WTC11 (cell line): ENCODE data around the gene SRPRB. TPM values are rescaled to one million over a fixed set of nuclear protein-coding genes. Genes with fewer than 3 reads are reported as not detected.

Experiments
- ATAC-seq: fragments of 200-7000 bp; cut with Tn5 transposase; 2 replicates; pipeline ENCODE4 v1.10.0; 2021; ENCODE audit warnings: mild to moderate bottlenecking, moderate library complexity
- CTCF ChIA-PET: fragments of 300-600 bp; sonication (Branson Sonifier 250); formaldehyde crosslinking; loops from one replicate; lab custom pipeline; 2021; ENCODE audit warnings: antibody characterized with exemption; lab: Charles Lee
- POLR2A ChIA-PET: fragments of 350-600 bp; sonication (Branson Sonifier 250); formaldehyde crosslinking; loops from one replicate; lab custom pipeline; 2021; ENCODE audit warnings: antibody characterized with exemption; lab: Charles Lee
- DNase-seq: peaks from one replicate; pipeline ENCODE4 v3.0.0; 2021; ENCODE audit warnings: low spot score
- H3K27ac Mint-ChIP-seq: 2 replicates; pipeline ENCODE4 v1.8.0; 2021; ENCODE audit warnings: mixed read lengths
- H3K27me3 Mint-ChIP-seq: 2 replicates; pipeline ENCODE4 v1.8.0; 2021; ENCODE audit warnings: low read depth, mild to moderate bottlenecking, moderate library complexity, mixed read lengths
- H3K36me3 Mint-ChIP-seq: 2 replicates; pipeline ENCODE4 v1.8.0; 2021; ENCODE audit warnings: mixed read lengths
- H3K4me1 Mint-ChIP-seq: 2 replicates; pipeline ENCODE4 v1.8.0; 2022; ENCODE audit warnings: mixed read lengths
- H3K4me3 Mint-ChIP-seq: 2 replicates; pipeline ENCODE4 v1.8.0; 2021; ENCODE audit warnings: mild to moderate bottlenecking, moderate library complexity, mixed read lengths
- H3K9me3 Mint-ChIP-seq: 2 replicates; pipeline ENCODE4 v1.8.0; 2021; ENCODE audit warnings: mixed read lengths
- ATF6 ChIP-seq: sonication (generic); formaldehyde crosslinking; IDR thresholded peaks from 2 replicates; pipeline ENCODE4 v1.8.1; 2023; ENCODE audit warnings: mild to moderate bottlenecking, missing genetic modification reagents
- CREB1 ChIP-seq: sonication (generic); formaldehyde crosslinking; IDR thresholded peaks from 2 replicates; pipeline ENCODE4 v1.8.0; 2023; ENCODE audit warnings: mild to moderate bottlenecking, missing genetic modification reagents
- ERG ChIP-seq: fragments of 250-450 bp; sonication (Bioruptor Pico); IDR thresholded peaks from 2 replicates; pipeline ENCODE4 v1.8.0; 2021; ENCODE audit warnings: mild to moderate bottlenecking
- GRHL2 ChIP-seq: fragments of 250-450 bp; sonication (Bioruptor Pico); IDR thresholded peaks from 2 replicates; pipeline ENCODE4 v1.8.0; 2022; ENCODE audit warnings: mild to moderate bottlenecking, moderate library complexity; ENCODE audit not compliant: insufficient replicate concordance, severe bottlenecking
- GTF2I ChIP-seq: fragments of 250-450 bp; sonication (Bioruptor Pico); conservative IDR thresholded peaks from 2 replicates; pipeline ENCODE4 v1.4.0; 2021; ENCODE audit warnings: mild to moderate bottlenecking
- NFE2L1 ChIP-seq: sonication (generic); formaldehyde crosslinking; IDR thresholded peaks from 2 replicates; pipeline ENCODE4 v1.8.1; 2023; ENCODE audit warnings: missing genetic modification reagents
- NR1H2 ChIP-seq: sonication (generic); formaldehyde crosslinking; IDR thresholded peaks from 2 replicates; pipeline ENCODE4 v1.9.0; 2021; ENCODE audit warnings: mild to moderate bottlenecking, moderate library complexity, missing genetic modification reagents
- SMAD4 ChIP-seq: sonication (generic); formaldehyde crosslinking; IDR thresholded peaks from 2 replicates; pipeline ENCODE4 v1.8.0; 2022; ENCODE audit warnings: mild to moderate bottlenecking, missing genetic modification reagents
- USF2 ChIP-seq: sonication (generic); formaldehyde crosslinking; IDR thresholded peaks from 2 replicates; pipeline ENCODE4 v1.8.1; 2023; ENCODE audit warnings: mild to moderate bottlenecking, missing genetic modification reagents, moderate library complexity
- ZNF232 ChIP-seq: sonication (generic); formaldehyde crosslinking; IDR thresholded peaks from 2 replicates; pipeline ENCODE4 v1.8.0; 2022; ENCODE audit warnings: mild to moderate bottlenecking, missing genetic modification reagents
- ZNF317 ChIP-seq: sonication (generic); formaldehyde crosslinking; IDR thresholded peaks from 2 replicates; pipeline ENCODE4 v1.8.1; 2023; ENCODE audit warnings: low read depth, mild to moderate bottlenecking, moderate library complexity, missing genetic modification reagents, borderline replicate concordance
- ZNF512 ChIP-seq: sonication (generic); formaldehyde crosslinking; IDR thresholded peaks from 2 replicates; pipeline ENCODE4 v1.8.1; 2022; ENCODE audit warnings: missing genetic modification reagents, borderline replicate concordance
- total RNA-seq: library from RNA; stranded (reverse); gene quantifications from 3 replicates; pipeline ENCODE4 v1.2.3, GENCODE V29; 2021

The SRPRB gene
- total RNA-seq, 1 experiment from 2014 or later = 40.9 TPM

- TF ChIP-seq ZNF317 (CRISPR knock-in tag) = no peak
- TF ChIP-seq USF2 (CRISPR knock-in tag) = no peak
- no peak for TF ChIP-seq ATF6 (CRISPR knock-in tag)
- TF ChIP-seq ZNF232 (CRISPR knock-in tag) = no peak
- no peak for TF ChIP-seq GTF2I (CRISPR knock-in tag)
- no peak for TF ChIP-seq NFE2L1
- TF ChIP-seq SMAD4 (CRISPR knock-in tag) = no peak
- TF ChIP-seq ZNF512 = no peak
- no peak for TF ChIP-seq CREB1
- TF ChIP-seq ERG (CRISPR knock-in tag) = no peak
Measured at GRCh38 chr3:133869586-133869985, 64.0 kb downstream of the SRPRB start (continued).

GRCh38 chr3:133870822-133871221 lies 65.2 kb downstream of the SRPRB start:
- DNase-seq (no peak), ATAC-seq (no peak)
- TF ChIP-seq GRHL2 (CRISPR knock-in tag) (no peak), NR1H2 (no peak)
- Mint-ChIP-seq H3K27me3 (no peaks in the 10 kb centered on the region), H3K27ac (no peak overlapping the region), H3K36me3 (no peaks in the 10 kb centered on the region), H3K4me1 (peaks cover 19% of the 10 kb centered on the region), H3K4me3 (no peak overlapping the region), H3K9me3 (no peaks in the 10 kb centered on the region)
- CTCF ChIA-PET = no interaction called here
- POLR2A ChIA-PET = no interaction called here

Other genes with a start within 250 kb of the SRPRB start
- gene CDV3, start 232.1 kb upstream of the SRPRB start, total RNA-seq = 128 to 162 TPM (median 132 TPM) in 3 replicates
- 34.3 to 36.2 TPM (median 34.4 TPM) in 3 replicates for gene TOPBP1, start 143.9 kb upstream of the SRPRB start, total RNA-seq
- gene TF, start 59.4 kb upstream of the SRPRB start, total RNA-seq = 9.3 to 10.9 TPM (median 9.3 TPM) in 3 replicates
- 14.9 to 21.0 TPM (median 18.0 TPM) in 3 replicates for gene RAB6B, start 90.1 kb downstream of the SRPRB start, total RNA-seq
- 2.3 to 3.3 TPM (median 3.3 TPM) in 3 replicates for gene SLCO2A1, start 224.1 kb downstream of the SRPRB start, total RNA-seq